Liver (tissue), 9 donors: ENCODE data around the gene SPACDR. TPM values are rescaled to one million over a fixed set of nuclear protein-coding genes. Genes with fewer than 3 reads are reported as not detected.

Experiments
- DNase-seq: peaks from one replicate; pipeline ENCODE4 v3.0.0-alpha.2; 2017; ENCODE audit warnings: low spot score
- H3K27ac ChIP-seq, 2 donors: one replicate each; pipeline ENCODE4 v1.7.0; 2013; ENCODE audit warnings: inconsistent platforms in 2 of 2, low read length in 2 of 2, control low read depth in 1 of 2, low read depth in 1 of 2, mild to moderate bottlenecking in 1 of 2
- H3K27me3 ChIP-seq, 4 donors: one replicate each; pipeline versions ENCODE4 v1.6.1 to v1.7.0; 2013; ENCODE audit warnings: low read length in 3 of 4, inconsistent platforms in 1 of 4, mild to moderate bottlenecking in 1 of 4, moderate library complexity in 1 of 4; ENCODE audit not compliant: control insufficient read depth in 4 of 4, insufficient read depth in 4 of 4
- H3K36me3 ChIP-seq, 4 donors: one replicate each; pipeline versions ENCODE4 v1.6.1 to v1.7.0; 2013; ENCODE audit warnings: low read length in 3 of 4, mild to moderate bottlenecking in 3 of 4, low read depth in 1 of 4, moderate library complexity in 1 of 4; ENCODE audit not compliant: control insufficient read depth in 4 of 4, insufficient read depth in 3 of 4
- H3K4me1 ChIP-seq, 4 donors: one replicate each; pipeline versions ENCODE4 v1.6.1 to v1.7.0; 2013; ENCODE audit warnings: low read length in 3 of 4, mild to moderate bottlenecking in 3 of 4, moderate library complexity in 1 of 4; ENCODE audit not compliant: control insufficient read depth in 4 of 4, insufficient read depth in 4 of 4
- H3K4me3 ChIP-seq, 3 donors: one replicate each; pipeline versions ENCODE4 v1.6.1 to v1.7.0; 2013; ENCODE audit warnings: low read length in 3 of 3, control low read depth in 1 of 3, low read depth in 1 of 3, mild to moderate bottlenecking in 1 of 3
- H3K9ac ChIP-seq, 2 donors: one replicate each; pipeline ENCODE4 v1.7.0; 2013; ENCODE audit warnings: low read length in 2 of 2, mild to moderate bottlenecking in 2 of 2, moderate library complexity in 2 of 2, control low read depth in 1 of 2, low read depth in 1 of 2
- H3K9me3 ChIP-seq, 4 donors: one replicate each; pipeline versions ENCODE4 v1.6.1 to v1.7.0; 2013; ENCODE audit warnings: low read length in 3 of 4; ENCODE audit not compliant: control insufficient read depth in 4 of 4
- EGR1 ChIP-seq, 2 donors: IDR thresholded peaks; 2 replicates each; pipeline ENCODE4 v1.6.1; 2016 to 2018; ENCODE audit warnings: antibody characterized with exemption in 2 of 2, low read depth in 2 of 2
- FOXA1 ChIP-seq: IDR thresholded peaks from 2 replicates; pipeline ENCODE4 v1.6.1; 2016; ENCODE audit warnings: antibody characterized with exemption
- GABPA ChIP-seq, 2 donors: IDR thresholded peaks in 1 of 2; conservative IDR thresholded peaks in 1 of 2; 2 replicates each; pipeline ENCODE4 v1.6.1; 2016; ENCODE audit warnings: antibody characterized with exemption in 2 of 2, mild to moderate bottlenecking in 1 of 2, moderate library complexity in 1 of 2
- HNF4A ChIP-seq, 2 donors: conservative IDR thresholded peaks; 2 replicates each; pipeline ENCODE4 v1.6.1; 2016; ENCODE audit warnings: antibody characterized with exemption in 2 of 2, mild to moderate bottlenecking in 2 of 2
- JUND ChIP-seq, 2 donors: IDR thresholded peaks; 2 replicates each; pipeline ENCODE4 v1.6.1; 2016; ENCODE audit warnings: antibody characterized with exemption in 2 of 2
- NR2F2 ChIP-seq: IDR thresholded peaks from 2 replicates; pipeline ENCODE4 v1.6.1; 2016; ENCODE audit warnings: antibody characterized with exemption
- RAD21 ChIP-seq, 2 donors: IDR thresholded peaks; 2 replicates each; pipeline ENCODE4 v1.6.1; 2016; ENCODE audit warnings: antibody characterized with exemption in 2 of 2, mild to moderate bottlenecking in 2 of 2
- RXRA ChIP-seq, 2 donors: IDR thresholded peaks; 2 replicates each; pipeline ENCODE4 v1.6.1; 2017 to 2018; ENCODE audit warnings: antibody characterized with exemption in 2 of 2, mild to moderate bottlenecking in 1 of 2
- SP1 ChIP-seq: IDR thresholded peaks from 2 replicates; pipeline ENCODE4 v1.6.1; 2018; ENCODE audit warnings: antibody characterized with exemption, mild to moderate bottlenecking
- YY1 ChIP-seq: IDR thresholded peaks from 2 replicates; pipeline ENCODE4 v1.6.1; 2016; ENCODE audit warnings: antibody characterized with exemption, mild to moderate bottlenecking
- WGBS: extraction: QIAGEN DNeasy Blood & Tissue Kit; methylation state at CpG from one replicate; pipeline ENCODE4 v1.1.7; 2013; 5-methylcytosine and 5-hydroxymethylcytosine counted together
- polyA plus RNA-seq, 2 donors: library from polyadenylated mRNA; stranded (reverse) in 1 of 2; unstranded in 1 of 2; fragments of 200-250 nt in 1 of 2; fragments of >200 nt in 1 of 2; fragmentation: Nextera tagmentation in 1 of 2; extraction: Ambion mirVana in 1 of 2; gene quantifications; one replicate each; pipeline versions ENCODE4 v1.2.1 to v1.2.3, GENCODE V29; 2013 to 2015
- total RNA-seq, 2 donors: library from RNA; depleted of rRNA; stranded (reverse); fragments of >200 nt; gene quantifications; one replicate each; pipeline ENCODE4 v1.2.3, GENCODE V29; 2014
- TF ChIP-seq, protein P1 (sequence below): IDR thresholded peaks from 2 replicates; pipeline ENCODE4 v1.6.1; 2016; ENCODE audit warnings: antibody characterized with exemption
- TF ChIP-seq, protein P2 (sequence below): IDR thresholded peaks from 2 replicates; pipeline ENCODE4 v1.6.1; 2016; ENCODE audit warnings: antibody characterized with exemption
- TF ChIP-seq, protein P3 (sequence below): fragments of 150-350 bp; IDR thresholded peaks from 2 replicates; pipeline ENCODE4 v1.5.1; 2017; ENCODE audit warnings: improper control_type of control experiment, low read depth, low read length; ENCODE audit not compliant: missing input control
- TF ChIP-seq, protein P4 (sequence below): IDR thresholded peaks from 2 replicates; pipeline ENCODE4 v1.6.1; 2016; ENCODE audit warnings: antibody characterized with exemption
- donor health status: healthy.
- donor health status: healthy.
- donor health status: healthy.
- donor health status: healthy.
- donor health status: healthy.

Gene SPACDR
- total and polyA plus RNA-seq, 4 donors = 0.06 to 0.33 (median 0.17) TPM; not detected in 1

DNA sequence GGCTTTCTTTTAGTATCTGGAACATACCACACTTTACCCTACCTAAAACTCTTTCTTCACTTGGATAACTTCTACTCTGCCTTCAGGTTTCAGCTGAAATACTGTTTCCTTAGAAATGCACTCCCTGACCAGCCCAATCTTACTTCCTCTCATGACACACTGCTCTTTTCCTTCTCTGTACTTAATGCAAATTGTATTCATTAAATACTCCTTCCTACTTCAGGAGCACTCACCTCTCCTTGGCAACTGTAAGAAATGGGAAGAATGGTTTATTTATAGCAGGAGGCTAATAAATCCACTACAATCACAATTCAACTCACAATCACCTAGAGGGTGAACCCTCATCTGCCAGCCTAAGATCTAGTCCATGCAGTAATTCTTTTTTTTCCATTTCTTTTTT, 50.7 kb downstream of the SPACDR start (continued):
- no peak for TF ChIP-seq GABPA (IDR thresholded peaks at IDR 0.05 in 1 of 2, conservative IDR thresholded peaks at IDR 0.05 in 1 of 2)
- TF ChIP-seq EGR1 (IDR thresholded peaks at IDR 0.05; ENCODE audit: low read depth in 2 of 2) = no peak
- TF ChIP-seq YY1 = no peak
- TF ChIP-seq NR2F2 = no peak
- no peak for TF ChIP-seq HNF4A (conservative IDR thresholded peaks at IDR 0.05)
- TF ChIP-seq SP1 = no peak
- TF ChIP-seq, protein P1, sequence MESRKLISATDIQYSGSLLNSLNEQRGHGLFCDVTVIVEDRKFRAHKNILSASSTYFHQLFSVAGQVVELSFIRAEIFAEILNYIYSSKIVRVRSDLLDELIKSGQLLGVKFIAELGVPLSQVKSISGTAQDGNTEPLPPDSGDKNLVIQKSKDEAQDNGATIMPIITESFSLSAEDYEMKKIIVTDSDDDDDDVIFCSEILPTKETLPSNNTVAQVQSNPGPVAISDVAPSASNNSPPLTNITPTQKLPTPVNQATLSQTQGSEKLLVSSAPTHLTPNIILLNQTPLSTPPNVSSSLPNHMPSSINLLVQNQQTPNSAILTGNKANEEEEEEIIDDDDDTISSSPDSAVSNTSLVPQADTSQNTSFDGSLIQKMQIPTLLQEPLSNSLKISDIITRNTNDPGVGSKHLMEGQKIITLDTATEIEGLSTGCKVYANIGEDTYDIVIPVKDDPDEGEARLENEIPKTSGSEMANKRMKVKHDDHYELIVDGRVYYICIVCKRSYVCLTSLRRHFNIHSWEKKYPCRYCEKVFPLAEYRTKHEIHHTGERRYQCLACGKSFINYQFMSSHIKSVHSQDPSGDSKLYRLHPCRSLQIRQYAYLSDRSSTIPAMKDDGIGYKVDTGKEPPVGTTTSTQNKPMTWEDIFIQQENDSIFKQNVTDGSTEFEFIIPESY = no peak
- no peak for TF ChIP-seq RXRA (IDR thresholded peaks at IDR 0.05)
- TF ChIP-seq, protein P2, sequence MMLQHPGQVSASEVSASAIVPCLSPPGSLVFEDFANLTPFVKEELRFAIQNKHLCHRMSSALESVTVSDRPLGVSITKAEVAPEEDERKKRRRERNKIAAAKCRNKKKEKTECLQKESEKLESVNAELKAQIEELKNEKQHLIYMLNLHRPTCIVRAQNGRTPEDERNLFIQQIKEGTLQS = no peak

DNA sequence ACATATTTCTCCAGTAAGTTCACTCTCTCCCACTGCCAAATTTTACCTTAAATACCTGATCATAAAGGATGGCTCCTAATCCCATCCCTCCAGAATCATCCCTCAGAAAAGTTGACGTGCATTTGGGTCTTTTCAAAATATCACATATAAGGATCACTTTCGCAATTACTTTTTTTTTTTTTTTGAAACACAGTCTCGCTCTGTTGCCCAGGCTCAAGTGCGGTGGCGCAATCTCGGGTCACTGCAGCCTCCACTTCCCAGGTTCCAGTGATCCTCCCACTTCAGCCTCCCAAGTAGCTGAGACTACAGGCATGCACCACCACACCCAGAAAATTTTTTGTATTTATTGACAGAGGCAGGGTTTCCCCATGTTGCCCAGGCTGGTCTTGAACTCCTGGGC, 53.0 kb downstream of the SPACDR start:
- 94% methylated on average over 6 of the region's 6 CpGs for WGBS

DNA sequence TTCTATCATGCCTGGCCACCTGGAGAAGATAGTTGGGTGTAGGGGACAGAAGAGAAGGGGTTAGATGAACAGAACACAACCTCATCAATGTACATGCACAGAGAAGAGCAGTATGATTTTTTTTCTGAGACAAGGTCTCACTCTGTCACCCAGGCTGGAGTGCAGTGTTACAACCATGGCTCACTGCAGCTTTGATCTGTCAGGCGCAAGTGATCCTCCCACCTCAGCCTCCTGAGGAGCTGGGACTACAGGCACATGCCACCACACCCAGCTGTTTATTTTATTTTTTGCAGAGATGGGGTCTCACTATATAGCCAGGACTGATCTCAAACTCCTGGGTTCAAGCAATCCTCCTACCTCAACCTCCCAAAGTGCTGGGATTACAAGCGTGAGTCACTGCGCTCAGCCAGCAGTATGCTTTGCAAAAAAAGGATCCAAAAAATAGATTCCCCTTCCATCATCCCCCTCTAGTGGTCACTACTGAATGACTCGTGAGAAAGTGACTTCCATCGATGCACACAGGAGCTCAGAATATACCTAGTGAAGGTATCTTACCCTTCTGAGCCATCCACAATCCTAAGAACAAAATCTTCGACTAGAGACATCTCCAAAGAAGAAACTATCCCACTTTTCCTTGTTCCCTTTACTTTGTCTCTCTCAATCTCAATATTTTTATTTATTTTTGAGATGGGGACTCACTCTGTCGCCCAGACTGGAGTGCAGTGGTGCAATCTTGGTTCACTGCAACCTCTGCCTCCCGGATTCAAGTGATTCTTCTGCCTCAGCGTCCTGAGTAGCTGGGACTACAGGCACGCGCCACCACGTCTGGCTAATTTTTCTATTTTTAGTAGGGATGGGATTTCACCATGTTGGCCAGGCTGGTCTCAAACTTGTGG, 56.5 kb downstream of the SPACDR start:
- H3K27ac ChIP-seq = no peak overlapping the region
- no peaks in the 10 kb centered on the region for H3K27me3 ChIP-seq
- no peak overlapping the region for H3K4me3 ChIP-seq
- no peaks in the 10 kb centered on the region for H3K9me3 ChIP-seq
- TF ChIP-seq, protein P3, sequence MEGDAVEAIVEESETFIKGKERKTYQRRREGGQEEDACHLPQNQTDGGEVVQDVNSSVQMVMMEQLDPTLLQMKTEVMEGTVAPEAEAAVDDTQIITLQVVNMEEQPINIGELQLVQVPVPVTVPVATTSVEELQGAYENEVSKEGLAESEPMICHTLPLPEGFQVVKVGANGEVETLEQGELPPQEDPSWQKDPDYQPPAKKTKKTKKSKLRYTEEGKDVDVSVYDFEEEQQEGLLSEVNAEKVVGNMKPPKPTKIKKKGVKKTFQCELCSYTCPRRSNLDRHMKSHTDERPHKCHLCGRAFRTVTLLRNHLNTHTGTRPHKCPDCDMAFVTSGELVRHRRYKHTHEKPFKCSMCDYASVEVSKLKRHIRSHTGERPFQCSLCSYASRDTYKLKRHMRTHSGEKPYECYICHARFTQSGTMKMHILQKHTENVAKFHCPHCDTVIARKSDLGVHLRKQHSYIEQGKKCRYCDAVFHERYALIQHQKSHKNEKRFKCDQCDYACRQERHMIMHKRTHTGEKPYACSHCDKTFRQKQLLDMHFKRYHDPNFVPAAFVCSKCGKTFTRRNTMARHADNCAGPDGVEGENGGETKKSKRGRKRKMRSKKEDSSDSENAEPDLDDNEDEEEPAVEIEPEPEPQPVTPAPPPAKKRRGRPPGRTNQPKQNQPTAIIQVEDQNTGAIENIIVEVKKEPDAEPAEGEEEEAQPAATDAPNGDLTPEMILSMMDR = peak; percentile 59
- TF ChIP-seq RAD21 (IDR thresholded peaks at IDR 0.05) (peak; percentile 76 to 82), JUND (IDR thresholded peaks at IDR 0.05) (no peak)
- H3K4me1 ChIP-seq = no peaks in the 10 kb centered on the region
- H3K36me3 ChIP-seq = no peaks in the 10 kb centered on the region
- DNase-seq = no peak
- WGBS = 62% methylated on average over 12 of the region's 12 CpGs
- H3K9ac ChIP-seq = no peak overlapping the region

More for the DNA sequence above, 53.0 kb downstream of the SPACDR start:
- no peaks in the 10 kb centered on the region for H3K36me3 ChIP-seq
- H3K9me3 ChIP-seq = no peaks in the 10 kb centered on the region
- TF ChIP-seq NR2F2 (no peak), FOXA1 (no peak), YY1 (no peak)
- TF ChIP-seq, protein P2 = no peak
- TF ChIP-seq, protein P4, sequence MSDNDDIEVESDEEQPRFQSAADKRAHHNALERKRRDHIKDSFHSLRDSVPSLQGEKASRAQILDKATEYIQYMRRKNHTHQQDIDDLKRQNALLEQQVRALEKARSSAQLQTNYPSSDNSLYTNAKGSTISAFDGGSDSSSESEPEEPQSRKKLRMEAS = no peak
- H3K27ac ChIP-seq = no peak overlapping the region
- no peak overlapping the region for H3K9ac ChIP-seq
- no peaks in the 10 kb centered on the region for H3K4me1 ChIP-seq
- no peaks in the 10 kb centered on the region for H3K27me3 ChIP-seq
- H3K4me3 ChIP-seq = no peak overlapping the region
- DNase-seq = no peak
